Activated T-helper 2 cell treated with anti-CD3 and anti-CD28 coated beads, Interferon-gamma antibody, Interleukin-2, Interleukin-4, amounts not matched to agents 10 μg/mL and 5 μg/mL and 100 μg/mL, durations not matched to agents 14 hours and 24 hours and 36 hours (primary cell): Measurements from ENCODE around the gene SKI. TPM values are rescaled to one million over a fixed set of nuclear protein-coding genes. Genes with fewer than 3 reads are reported as not detected.
"Not testable (repeated sequence)": the region's sequence is repeated elsewhere in the genome, so short reads cannot be mapped to it uniquely, and the experiment has no call there.

ENCODE experiments used
- DNase-seq: peaks from one replicate; pipeline ENCODE4 v3.0.0; 2021; ENCODE audit warnings: low spot score
- H3K27ac Mint-ChIP-seq: one replicate; pipeline ENCODE4 v1.8.0; 2021; ENCODE audit warnings: mixed read lengths
- H3K27me3 Mint-ChIP-seq: one replicate; pipeline ENCODE4 v1.8.0; 2021; ENCODE audit warnings: low read depth, mixed read lengths
- H3K36me3 Mint-ChIP-seq: one replicate; pipeline ENCODE4 v1.8.0; 2021; ENCODE audit warnings: low read depth, mixed read lengths
- H3K4me1 Mint-ChIP-seq: one replicate; pipeline ENCODE4 v1.8.0; 2021; ENCODE audit warnings: low read depth, mixed read lengths
- H3K4me3 Mint-ChIP-seq: one replicate; pipeline ENCODE4 v1.8.0; 2021; ENCODE audit warnings: low read depth, mild to moderate bottlenecking, moderate library complexity, mixed read lengths
- H3K9me3 Mint-ChIP-seq: one replicate; pipeline ENCODE4 v1.8.0; 2021; ENCODE audit warnings: mixed read lengths
- intact Hi-C: fragments of 100-400 bp; cut with micrococcal nuclease; formaldehyde crosslinking; loops from one replicate; pipeline ENCODE4 v1.15.1; 2023
- total RNA-seq: library from RNA; stranded (reverse); gene quantifications from 2 replicates; pipeline ENCODE4 v1.2.3, GENCODE V29; 2022

SKI gene
- total RNA-seq, 1 donor from 2014 or later, result 37.0 TPM

DNA sequence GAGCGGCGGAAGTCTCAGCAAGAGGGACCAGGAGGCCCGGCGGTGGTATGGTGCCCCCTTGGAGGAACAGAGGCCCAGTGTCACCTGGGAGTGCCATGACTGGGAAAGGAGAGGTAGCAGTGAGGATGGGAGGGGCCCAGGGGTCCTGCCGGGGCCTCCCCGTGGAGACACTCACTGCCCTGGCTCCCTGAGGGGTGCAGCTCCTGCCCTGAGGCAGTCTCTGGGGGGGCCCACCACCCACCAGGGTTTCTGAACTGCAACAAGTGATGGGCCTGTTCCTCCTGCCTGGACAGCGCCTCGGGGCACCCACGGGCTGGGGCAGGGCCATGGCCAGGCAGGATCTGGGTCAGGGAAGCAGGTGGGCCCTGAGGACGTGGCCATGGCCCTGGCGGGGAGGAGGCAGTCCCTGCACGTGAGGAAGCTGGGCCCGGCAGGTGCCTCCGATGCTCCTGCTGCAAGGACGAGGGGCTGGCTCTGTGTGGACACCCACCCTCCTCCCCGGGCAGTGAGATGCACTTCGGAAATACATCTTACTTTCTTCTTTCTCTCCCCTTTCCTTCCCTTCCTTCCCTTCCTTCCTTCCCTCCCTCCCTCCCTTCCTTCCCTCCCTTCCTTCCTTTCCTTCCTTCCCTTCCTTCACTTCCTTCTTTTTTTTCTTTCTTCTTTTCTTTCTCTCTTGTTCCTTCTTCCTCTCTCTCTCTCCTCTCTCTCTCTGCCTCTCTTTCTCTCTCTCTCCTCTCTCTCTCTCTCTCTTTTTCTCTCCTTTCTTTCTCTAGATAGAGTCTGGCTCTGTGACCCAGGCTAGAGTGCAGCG is 96.6 kb downstream of the SKI start:
- H3K27ac Mint-ChIP-seq, result peak overlapping the region; percentile 69
- peaks cover 4% of the 10 kb centered on the region for H3K9me3 Mint-ChIP-seq
- H3K27me3 Mint-ChIP-seq, result peaks cover 3% of the 10 kb centered on the region
- no peaks in the 10 kb centered on the region for H3K4me1 Mint-ChIP-seq
- no peak for DNase-seq
- no peaks in the 10 kb centered on the region for H3K36me3 Mint-ChIP-seq
- intact Hi-C loops, result no loop called here
- H3K4me3 Mint-ChIP-seq, result no peak overlapping the region

DNA sequence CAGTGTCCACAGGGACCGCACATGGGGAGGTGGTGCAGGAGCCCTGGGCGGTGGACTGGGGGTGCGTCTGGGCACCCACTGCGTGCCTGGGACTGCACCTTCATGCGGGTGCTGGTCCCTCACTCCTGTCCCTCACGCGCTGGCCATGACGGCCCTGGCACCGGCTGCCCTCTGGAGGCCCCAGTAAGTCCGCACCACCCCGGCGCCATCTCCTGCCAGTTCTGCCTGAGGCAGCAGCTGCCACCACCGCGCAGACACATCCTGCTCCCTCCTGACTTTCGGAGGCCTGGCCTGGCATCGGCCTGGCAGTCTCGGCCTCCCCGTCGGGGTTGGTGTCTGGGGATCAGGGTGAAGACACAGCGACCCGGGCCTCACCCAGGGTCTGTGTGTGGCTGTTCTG is 98.4 kb downstream of the SKI start:
- no peak overlapping the region for H3K27ac Mint-ChIP-seq

DNA sequence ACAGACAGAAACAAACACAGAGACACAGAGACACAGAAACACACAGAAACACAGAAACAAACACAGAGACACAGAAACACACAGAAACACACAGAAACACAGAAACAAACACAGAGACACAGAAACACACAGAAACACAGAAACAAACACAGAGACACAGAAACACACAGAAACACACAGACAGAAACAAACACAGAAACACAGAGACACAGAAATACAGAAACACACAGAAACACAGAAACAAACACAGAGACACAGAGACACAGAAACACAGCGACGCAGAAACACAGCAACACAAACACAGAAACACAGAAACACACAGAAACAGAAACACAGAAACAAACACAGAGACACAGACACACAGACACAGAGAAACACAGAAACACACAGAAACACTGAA is 99.0 kb downstream of the SKI start:
- H3K4me1 Mint-ChIP-seq, H3K9me3 Mint-ChIP-seq, H3K36me3 Mint-ChIP-seq, intact Hi-C loops, H3K27me3 Mint-ChIP-seq, H3K4me3 Mint-ChIP-seq, H3K27ac Mint-ChIP-seq, DNase-seq: not testable (repeated sequence)

More for the DNA sequence above, 98.4 kb downstream of the SKI start:
- no peak for DNase-seq
- intact Hi-C loops, result no loop called here
- peaks cover 3% of the 10 kb centered on the region for H3K27me3 Mint-ChIP-seq
- no peak overlapping the region for H3K4me3 Mint-ChIP-seq
- no peaks in the 10 kb centered on the region for H3K36me3 Mint-ChIP-seq
- H3K4me1 Mint-ChIP-seq, result no peaks in the 10 kb centered on the region
- peaks cover 4% of the 10 kb centered on the region for H3K9me3 Mint-ChIP-seq

DNA sequence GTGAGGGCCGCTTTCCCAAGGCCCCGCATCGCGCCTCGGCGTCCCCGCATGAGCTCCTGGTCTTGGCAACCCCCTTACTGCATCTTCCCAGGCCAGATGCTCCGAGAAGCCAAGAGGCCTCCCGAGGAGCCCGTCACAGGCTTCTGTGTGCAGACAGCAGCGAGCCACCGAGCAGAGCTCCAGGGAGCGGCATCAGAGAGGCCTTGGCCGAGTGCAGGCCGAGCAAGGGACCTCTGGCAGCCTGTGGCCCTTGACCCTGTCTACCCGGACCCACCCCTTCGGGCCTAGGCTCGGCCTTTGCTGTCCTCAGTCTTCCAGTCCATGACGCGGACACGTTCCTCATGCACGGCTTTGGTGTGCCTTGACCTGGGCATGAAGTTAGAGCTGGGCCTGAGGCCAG is 99.7 kb downstream of the SKI start:
- Mint-ChIP-seq H3K27ac (no peak overlapping the region), H3K4me3 (no peak overlapping the region), H3K9me3 (peaks cover 4% of the 10 kb centered on the region), H3K4me1 (no peaks in the 10 kb centered on the region), H3K27me3 (peaks cover 3% of the 10 kb centered on the region), H3K36me3 (no peaks in the 10 kb centered on the region)
- no peak for DNase-seq
- intact Hi-C loops, result no loop called here

DNA sequence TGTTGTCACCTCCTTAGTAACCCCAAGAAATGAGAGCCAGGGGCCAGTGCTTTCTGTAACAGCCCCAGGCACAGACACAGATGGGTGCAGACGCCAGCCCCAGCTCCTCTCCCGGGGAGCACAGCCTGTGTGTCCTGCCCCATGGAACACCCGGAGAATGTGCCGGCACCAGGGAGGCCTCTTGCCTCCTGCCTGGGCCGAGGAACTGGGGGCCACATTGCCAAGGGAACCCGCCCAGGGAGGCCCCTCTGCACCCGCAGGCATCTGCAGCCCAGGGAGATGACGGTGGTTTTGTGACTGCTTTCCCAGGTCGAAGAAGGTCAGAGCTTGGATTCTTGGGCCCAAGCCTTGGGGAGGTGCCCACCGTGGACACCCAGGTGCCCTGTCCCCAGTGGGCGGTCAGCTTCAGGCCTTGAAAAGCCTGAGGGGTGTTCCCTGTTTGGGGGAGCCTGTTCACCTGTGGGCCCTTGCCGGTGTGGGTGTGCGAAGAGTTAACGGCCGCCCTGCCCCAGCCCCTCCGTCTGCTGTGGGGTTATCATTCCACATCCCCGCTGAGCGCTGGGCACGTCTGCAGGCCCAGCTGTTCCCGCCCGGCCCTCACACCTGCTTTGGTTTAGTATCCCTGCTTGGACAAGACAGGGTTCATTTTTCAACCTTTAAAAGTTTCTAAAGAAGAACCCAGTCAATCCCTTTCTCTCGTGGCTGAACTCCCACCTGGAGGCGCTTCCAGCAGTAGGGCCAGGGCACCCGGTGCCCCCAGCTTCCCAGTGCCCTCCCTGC is 100.7 kb downstream of the SKI start:
- intact Hi-C loops, result no loop called here
- Mint-ChIP-seq H3K27ac (no peak overlapping the region), H3K9me3 (peaks cover 4% of the 10 kb centered on the region), H3K4me1 (no peaks in the 10 kb centered on the region), H3K4me3 (no peak overlapping the region), H3K27me3 (peaks cover 3% of the 10 kb centered on the region), H3K36me3 (no peaks in the 10 kb centered on the region)
- no peak for DNase-seq

DNA sequence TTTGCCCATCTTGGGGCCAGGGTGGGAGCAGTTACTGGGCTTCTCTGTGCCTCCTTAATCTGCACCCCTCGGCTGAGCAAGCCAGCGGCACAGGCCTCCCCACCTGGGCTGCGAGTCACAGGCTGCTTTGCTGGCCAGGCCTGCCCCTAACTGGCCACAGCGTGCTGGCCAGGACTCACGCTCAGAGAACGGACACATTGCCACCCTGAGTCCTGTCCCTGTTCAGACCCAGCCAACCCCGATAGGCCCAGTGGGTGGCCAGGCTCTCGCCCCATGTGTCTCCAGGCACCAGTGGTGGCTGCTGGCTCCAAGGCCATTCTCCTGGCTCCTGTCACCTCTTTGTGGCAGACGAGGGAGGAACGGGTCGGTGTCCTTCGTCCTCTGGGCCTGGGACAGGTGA is 101.9 kb downstream of the SKI start:
- no peak overlapping the region for H3K4me3 Mint-ChIP-seq
- no peak for DNase-seq
- H3K27ac Mint-ChIP-seq, result no peak overlapping the region
- no peaks in the 10 kb centered on the region for H3K4me1 Mint-ChIP-seq
- intact Hi-C loops, result no loop called here
- H3K27me3 Mint-ChIP-seq, result peaks cover 2% of the 10 kb centered on the region
- no peaks in the 10 kb centered on the region for H3K36me3 Mint-ChIP-seq
- peaks cover 3% of the 10 kb centered on the region for H3K9me3 Mint-ChIP-seq

DNA sequence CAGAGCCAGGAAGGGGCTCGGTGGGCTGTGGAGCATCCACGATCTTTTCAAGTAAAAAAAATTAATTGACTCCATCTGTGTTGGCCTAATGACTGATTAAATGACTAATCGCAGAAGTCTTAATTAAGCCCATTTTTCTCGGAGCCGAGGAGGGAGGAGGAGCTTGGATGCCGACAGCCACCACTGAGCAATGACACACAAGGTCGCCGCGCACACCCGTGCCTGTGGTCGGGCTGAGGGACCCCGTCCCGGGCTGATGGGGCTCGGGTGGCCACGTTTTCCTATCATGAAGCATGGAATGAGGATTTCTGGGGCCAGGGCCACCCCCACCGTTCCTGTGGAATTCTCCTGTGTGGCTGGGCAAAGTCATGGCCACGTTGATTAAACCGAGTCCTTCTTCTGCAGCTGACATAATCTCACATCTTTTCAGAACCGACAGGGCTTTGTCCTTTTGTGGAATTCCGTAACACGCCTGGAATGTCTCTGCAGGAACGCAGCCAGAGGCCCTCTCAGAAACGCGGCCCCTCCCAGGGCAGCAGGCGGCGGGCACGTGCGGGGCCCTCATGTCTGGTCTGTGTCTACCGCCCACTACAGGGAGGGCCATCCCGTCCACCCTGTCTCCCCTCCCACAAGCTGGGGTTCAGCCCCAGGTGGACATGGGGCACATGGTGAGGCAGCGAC is 102.5 kb downstream of the SKI start:
- DNase-seq, result no peak
- H3K4me3 Mint-ChIP-seq, result no peak overlapping the region
- no peak overlapping the region for H3K27ac Mint-ChIP-seq
- H3K27me3 Mint-ChIP-seq, result no peaks in the 10 kb centered on the region
- intact Hi-C loops, result no loop called here
- H3K4me1 Mint-ChIP-seq, result no peaks in the 10 kb centered on the region
- H3K36me3 Mint-ChIP-seq, result no peaks in the 10 kb centered on the region
- H3K9me3 Mint-ChIP-seq, result no peaks in the 10 kb centered on the region

DNA sequence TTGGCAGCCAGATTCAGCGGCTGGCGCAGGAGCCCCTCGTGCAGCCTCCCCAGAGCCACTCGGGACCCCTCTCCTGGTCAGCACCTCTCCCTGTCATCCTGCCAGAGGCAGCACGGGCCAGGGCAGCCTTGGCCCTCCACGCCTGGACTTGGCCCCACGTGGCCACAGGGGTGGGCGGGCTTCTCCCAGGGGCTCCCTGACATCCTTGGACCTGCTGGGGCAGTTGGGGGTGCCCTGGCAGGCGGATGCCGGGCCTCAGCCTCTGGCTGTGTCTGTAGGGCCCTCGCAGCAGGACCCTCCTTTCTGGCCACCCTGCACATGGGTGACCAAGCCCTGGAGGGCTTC is 103.1 kb downstream of the SKI start:
- no peaks in the 10 kb centered on the region for H3K36me3 Mint-ChIP-seq

DNA sequence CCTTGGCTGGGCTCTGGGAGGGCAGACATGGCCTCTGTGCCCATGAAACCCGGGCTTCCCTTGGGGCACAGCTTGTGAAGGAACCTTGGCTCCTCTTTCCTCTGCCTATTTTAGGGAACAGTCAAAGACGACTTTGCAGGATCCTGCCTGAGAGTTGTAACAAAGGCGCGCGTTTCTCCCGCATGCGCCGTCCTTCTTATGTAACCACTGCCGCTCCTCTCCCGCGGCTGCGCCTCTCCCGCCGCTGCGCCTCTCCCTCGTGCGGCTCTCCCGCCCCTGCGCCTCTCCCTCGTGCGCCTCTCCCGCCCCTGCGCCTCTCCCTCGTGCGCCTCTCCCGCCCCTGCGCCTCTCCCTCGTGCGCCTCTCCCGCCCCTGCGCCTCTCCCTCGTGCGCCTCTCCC is 103.5 kb downstream of the SKI start:
- H3K4me3 Mint-ChIP-seq, intact Hi-C loops, H3K4me1 Mint-ChIP-seq, H3K36me3 Mint-ChIP-seq, H3K9me3 Mint-ChIP-seq, DNase-seq, H3K27me3 Mint-ChIP-seq, H3K27ac Mint-ChIP-seq: not testable (repeated sequence)

More for the DNA sequence above, 103.1 kb downstream of the SKI start:
- no peaks in the 10 kb centered on the region for H3K9me3 Mint-ChIP-seq
- H3K27me3 Mint-ChIP-seq, result no peaks in the 10 kb centered on the region
- no peaks in the 10 kb centered on the region for H3K4me1 Mint-ChIP-seq
- no peak overlapping the region for H3K4me3 Mint-ChIP-seq
- no peak for DNase-seq
- H3K27ac Mint-ChIP-seq, result no peak overlapping the region
- intact Hi-C loops, result no loop called here

DNA sequence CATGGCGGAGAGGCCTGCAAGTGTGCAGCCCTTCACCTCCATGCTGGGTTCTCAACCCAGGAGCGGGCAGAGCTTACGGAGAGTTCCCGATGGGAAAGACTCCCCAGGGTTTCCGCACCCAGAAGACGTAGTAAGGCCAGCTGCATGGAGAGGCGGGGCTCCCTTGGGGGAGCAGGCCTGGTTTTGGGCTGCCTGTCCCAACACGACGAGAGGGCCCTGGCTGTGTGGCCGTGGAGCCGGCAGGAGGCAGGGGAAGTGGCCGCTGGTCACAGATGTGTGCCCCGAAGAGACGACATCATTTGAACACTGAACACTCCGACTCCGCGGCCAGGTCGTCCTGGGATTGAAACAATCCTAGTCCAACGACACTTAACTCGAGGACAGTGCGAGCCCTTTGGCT is 106.2 kb downstream of the SKI start:
- no peak for DNase-seq
- H3K4me1 Mint-ChIP-seq, result no peaks in the 10 kb centered on the region
- intact Hi-C loops, result no loop called here
- H3K9me3 Mint-ChIP-seq, result no peaks in the 10 kb centered on the region
- H3K36me3 Mint-ChIP-seq, result no peaks in the 10 kb centered on the region
- no peaks in the 10 kb centered on the region for H3K27me3 Mint-ChIP-seq
- no peak overlapping the region for H3K4me3 Mint-ChIP-seq
- H3K27ac Mint-ChIP-seq, result no peak overlapping the region

DNA sequence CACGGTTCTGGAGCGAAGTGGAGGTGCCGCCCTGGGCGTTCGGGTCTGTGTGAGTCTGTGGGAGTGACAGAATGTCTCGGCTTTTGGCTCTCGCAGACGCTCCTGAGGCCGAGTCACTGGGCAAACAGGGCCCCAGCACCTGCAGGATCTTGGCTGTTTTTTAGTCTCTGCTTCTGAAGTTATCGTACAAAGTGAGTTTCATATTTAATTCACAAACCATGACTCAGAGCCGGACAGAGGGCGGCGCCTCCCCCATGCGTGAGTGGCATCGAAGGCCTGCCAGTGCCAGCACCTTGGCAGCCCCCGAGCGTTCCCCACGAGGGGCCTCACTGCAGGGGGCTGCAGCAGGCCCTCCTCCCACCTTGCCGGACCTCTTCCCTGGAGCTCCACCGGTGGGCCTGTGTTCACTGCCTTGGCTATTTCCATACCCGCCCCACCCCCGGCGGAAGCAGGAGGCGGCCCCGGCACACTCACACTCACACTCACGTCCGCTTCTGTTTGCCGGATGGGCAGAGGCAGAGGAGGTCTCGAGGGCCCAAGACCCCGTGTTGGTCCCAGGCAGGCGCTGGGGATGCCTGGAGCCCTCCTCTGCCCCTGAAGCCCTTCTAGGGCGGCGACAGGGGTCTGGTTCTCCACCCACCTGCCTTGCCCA is 106.9 kb downstream of the SKI start:
- intact Hi-C loops, result no loop called here
- H3K27me3 Mint-ChIP-seq, result no peaks in the 10 kb centered on the region
- DNase-seq, result no peak
- H3K4me3 Mint-ChIP-seq, result no peak overlapping the region
- no peak overlapping the region for H3K27ac Mint-ChIP-seq
- no peaks in the 10 kb centered on the region for H3K4me1 Mint-ChIP-seq
- H3K36me3 Mint-ChIP-seq, result no peaks in the 10 kb centered on the region
- H3K9me3 Mint-ChIP-seq, result no peaks in the 10 kb centered on the region

DNA sequence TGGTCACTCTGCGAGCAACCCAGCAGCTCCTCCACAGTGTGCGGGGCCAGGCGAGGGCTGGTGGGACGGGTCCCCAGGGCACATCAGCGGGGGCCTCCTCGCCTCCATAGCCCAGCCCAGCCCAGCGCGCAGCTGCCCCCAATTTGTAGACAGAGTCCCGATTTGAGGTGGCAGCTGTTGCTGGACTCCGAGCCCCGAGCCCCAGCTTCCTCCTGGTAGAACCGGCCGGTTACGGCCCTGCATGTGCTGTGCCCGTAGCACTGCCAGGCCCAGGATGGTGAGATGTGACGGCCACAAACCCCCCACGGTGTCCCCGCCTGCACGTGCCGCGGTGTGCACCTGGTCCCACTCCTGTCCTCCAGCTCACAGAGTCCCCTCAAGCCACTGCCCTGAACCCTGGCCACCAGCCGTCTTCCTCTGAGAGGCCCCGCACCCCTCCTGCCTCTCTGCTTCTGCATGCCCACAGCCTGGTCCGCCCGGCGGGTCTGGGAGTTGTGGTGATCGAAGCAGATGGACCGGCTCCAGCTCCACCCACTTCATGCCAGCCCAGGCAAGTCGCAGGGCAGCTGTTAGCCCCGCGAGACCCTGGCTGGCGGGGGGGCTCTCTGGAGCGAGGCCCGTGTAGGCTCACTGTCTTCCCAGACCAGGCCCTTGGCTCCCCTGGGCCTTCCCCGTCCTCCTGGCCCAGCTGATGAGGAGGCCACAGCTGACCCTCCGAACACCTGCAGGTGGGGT is 107.8 kb downstream of the SKI start:
- no peaks in the 10 kb centered on the region for H3K27me3 Mint-ChIP-seq
- DNase-seq, result no peak
- H3K4me3 Mint-ChIP-seq, result no peak overlapping the region
- H3K27ac Mint-ChIP-seq, result no peak overlapping the region
- H3K9me3 Mint-ChIP-seq, result no peaks in the 10 kb centered on the region
- H3K36me3 Mint-ChIP-seq, result no peaks in the 10 kb centered on the region
- intact Hi-C loops, result no loop called here
- H3K4me1 Mint-ChIP-seq, result no peaks in the 10 kb centered on the region
